Activated B cell treated with CpG ODN at 0.5 μM for 24 hours (primary cell): Measurements from ENCODE around the gene FPGT. TPM values are rescaled to one million over a fixed set of nuclear protein-coding genes. Genes with fewer than 3 reads are reported as not detected.

Experiments
- ATAC-seq: fragments of 200-7000 bp; cut with Tn5 transposase; one replicate; pipeline ENCODE4 v1.10.0; 2021; ENCODE audit warnings: low read depth, mild to moderate bottlenecking, moderate library complexity
- CTCF ChIA-PET: fragments of 350-600 bp; sonication (Branson Sonifier 250); formaldehyde crosslinking; loops from one replicate; lab custom pipeline; 2021; ENCODE audit warnings: antibody characterized with exemption; lab: Charles Lee
- POLR2A ChIA-PET: fragments of 350-600 bp; sonication (Branson Sonifier 250); formaldehyde crosslinking; loops from one replicate; lab custom pipeline; 2021; ENCODE audit warnings: antibody characterized with exemption; lab: Charles Lee
- DNase-seq: peaks from one replicate; pipeline ENCODE4 v3.0.0; 2022
- H3K27ac Mint-ChIP-seq: one replicate; pipeline ENCODE4 v1.8.0; 2020; ENCODE audit warnings: mixed read lengths
- H3K27me3 Mint-ChIP-seq: one replicate; pipeline ENCODE4 v1.8.0; 2021; ENCODE audit warnings: mixed read lengths
- H3K36me3 Mint-ChIP-seq: one replicate; pipeline ENCODE4 v1.8.0; 2021; ENCODE audit warnings: low read depth, mixed read lengths
- H3K4me1 Mint-ChIP-seq: one replicate; pipeline ENCODE4 v1.8.0; 2021; ENCODE audit warnings: mixed read lengths
- H3K4me3 Mint-ChIP-seq: one replicate; pipeline ENCODE4 v1.8.0; 2020; ENCODE audit warnings: mild to moderate bottlenecking, mixed read lengths
- H3K9me3 Mint-ChIP-seq: one replicate; pipeline ENCODE4 v1.8.0; 2020; ENCODE audit warnings: mixed read lengths
- intact Hi-C: fragments of 100-400 bp; cut with micrococcal nuclease; formaldehyde crosslinking; loops from one replicate; pipeline ENCODE4 v1.15.1; 2024
- total RNA-seq: library from RNA; stranded (reverse); gene quantifications from 2 replicates; pipeline ENCODE4 v1.2.3, GENCODE V29; 2022
- TF ChIP-seq, protein P1 (sequence below): fragments of 200-600 bp; IDR thresholded peaks from one replicate; pipeline ENCODE4 v1.8.0; 2022; ENCODE audit warnings: antibody characterized with exemption, mild to moderate bottlenecking

FPGT gene
- total RNA-seq, 1 donor from 2014 or later: 10.1 TPM

DNA sequence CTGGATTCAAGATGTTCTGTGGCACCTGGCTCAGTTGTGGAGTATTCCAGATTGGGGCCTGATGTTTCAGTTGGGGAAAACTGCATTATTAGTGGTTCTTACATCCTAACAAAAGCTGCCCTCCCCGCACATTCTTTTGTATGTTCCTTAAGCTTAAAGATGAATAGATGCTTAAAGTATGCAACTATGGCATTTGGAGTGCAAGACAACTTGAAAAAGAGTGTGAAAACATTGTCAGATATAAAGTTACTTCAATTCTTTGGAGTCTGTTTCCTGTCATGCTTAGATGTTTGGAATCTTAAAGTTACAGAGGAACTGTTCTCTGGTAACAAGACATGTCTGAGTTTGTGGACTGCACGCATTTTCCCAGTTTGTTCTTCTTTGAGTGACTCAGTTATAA lies 7.2 kb downstream of the FPGT start:
- DNase-seq: no peak
- ATAC-seq: no peak
- Mint-ChIP-seq H3K36me3 (peaks cover 34% of the 10 kb centered on the region), H3K27me3 (no peaks in the 10 kb centered on the region), H3K4me3 (no peak overlapping the region), H3K9me3 (no peaks in the 10 kb centered on the region), H3K4me1 (no peaks in the 10 kb centered on the region), H3K27ac (no peak overlapping the region)
- CTCF ChIA-PET: no interaction called here
- TF ChIP-seq, protein P1, sequence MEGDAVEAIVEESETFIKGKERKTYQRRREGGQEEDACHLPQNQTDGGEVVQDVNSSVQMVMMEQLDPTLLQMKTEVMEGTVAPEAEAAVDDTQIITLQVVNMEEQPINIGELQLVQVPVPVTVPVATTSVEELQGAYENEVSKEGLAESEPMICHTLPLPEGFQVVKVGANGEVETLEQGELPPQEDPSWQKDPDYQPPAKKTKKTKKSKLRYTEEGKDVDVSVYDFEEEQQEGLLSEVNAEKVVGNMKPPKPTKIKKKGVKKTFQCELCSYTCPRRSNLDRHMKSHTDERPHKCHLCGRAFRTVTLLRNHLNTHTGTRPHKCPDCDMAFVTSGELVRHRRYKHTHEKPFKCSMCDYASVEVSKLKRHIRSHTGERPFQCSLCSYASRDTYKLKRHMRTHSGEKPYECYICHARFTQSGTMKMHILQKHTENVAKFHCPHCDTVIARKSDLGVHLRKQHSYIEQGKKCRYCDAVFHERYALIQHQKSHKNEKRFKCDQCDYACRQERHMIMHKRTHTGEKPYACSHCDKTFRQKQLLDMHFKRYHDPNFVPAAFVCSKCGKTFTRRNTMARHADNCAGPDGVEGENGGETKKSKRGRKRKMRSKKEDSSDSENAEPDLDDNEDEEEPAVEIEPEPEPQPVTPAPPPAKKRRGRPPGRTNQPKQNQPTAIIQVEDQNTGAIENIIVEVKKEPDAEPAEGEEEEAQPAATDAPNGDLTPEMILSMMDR: no peak
- POLR2A ChIA-PET: no interaction called here
- intact Hi-C loops: no loop called here

DNA sequence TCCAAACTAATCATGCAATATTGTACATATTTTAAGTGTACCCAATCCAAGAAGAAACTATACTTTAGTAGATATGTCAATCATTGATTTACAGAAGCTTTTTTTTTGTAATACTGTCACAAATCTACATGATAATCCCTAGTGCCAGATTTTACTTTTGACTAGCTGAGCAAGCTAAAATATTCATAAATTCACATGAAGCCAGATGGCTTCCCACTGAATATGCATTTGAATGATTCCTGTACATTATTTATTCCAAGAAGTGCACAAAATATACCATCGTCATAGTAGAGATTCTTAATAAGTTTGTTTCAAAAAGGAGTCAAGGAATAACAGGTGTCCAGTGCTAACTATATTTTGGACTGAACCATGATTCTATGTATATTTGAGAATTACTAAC lies 17.2 kb downstream of the FPGT start:
- intact Hi-C loops: no loop called here
- ChIA-PET CTCF (no interaction called here), POLR2A (no interaction called here)
- TF ChIP-seq, protein P1: no peak
- Mint-ChIP-seq H3K27me3 (no peaks in the 10 kb centered on the region), H3K4me1 (no peaks in the 10 kb centered on the region), H3K4me3 (no peak overlapping the region), H3K9me3 (no peaks in the 10 kb centered on the region), H3K27ac (no peak overlapping the region), H3K36me3 (no peaks in the 10 kb centered on the region)
- DNase-seq (no peak), ATAC-seq (no peak)

DNA sequence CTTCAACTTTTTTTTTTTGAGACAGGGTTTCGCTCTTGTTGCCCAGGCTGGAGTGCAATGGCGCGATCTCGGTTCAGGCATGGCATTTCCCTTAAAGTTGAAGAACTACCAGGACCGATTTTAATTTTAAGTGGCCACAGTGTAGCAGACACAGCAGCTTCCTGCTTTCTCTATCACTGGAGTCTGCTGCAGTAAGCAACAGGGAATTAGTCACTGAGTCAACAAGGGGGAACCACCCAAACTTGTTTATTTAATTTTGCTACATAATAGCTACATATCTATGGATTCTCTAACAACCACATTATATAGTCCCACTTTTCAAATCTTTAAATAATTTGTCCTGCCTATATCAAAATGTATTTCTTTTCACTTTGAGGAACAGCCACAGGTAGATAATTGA lies 24.7 kb downstream of the FPGT start:
- Mint-ChIP-seq H3K4me3 (no peak overlapping the region), H3K9me3 (peaks cover 21% of the 10 kb centered on the region), H3K36me3 (no peaks in the 10 kb centered on the region), H3K27ac (no peak overlapping the region), H3K27me3 (no peaks in the 10 kb centered on the region), H3K4me1 (no peaks in the 10 kb centered on the region)
- CTCF ChIA-PET: no interaction called here
- DNase-seq (no peak), ATAC-seq (no peak)
- TF ChIP-seq, protein P1: no peak
- intact Hi-C loops: no loop called here
- POLR2A ChIA-PET: no interaction called here

DNA sequence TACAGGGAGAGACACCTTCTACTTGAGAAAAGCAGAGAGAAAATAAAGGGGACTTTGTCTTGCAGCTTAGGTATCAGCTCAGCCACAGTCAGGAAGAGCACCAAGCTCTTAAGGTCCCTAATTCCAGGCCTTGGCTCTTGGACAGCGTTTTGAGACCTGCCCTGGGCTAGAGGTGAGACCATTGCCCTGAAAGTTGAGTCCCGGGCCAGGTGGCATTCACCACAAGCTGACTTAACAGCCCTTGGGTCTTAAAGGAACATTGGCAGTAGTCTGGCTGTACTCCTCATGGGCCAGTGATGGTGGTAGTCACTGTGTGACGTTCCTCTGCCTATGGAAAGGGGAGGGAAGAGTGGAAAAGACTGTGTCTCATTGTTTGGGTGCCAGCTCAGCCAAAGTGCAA lies 25.4 kb downstream of the FPGT start:
- POLR2A ChIA-PET: no interaction called here
- no peak overlapping the region for H3K27ac Mint-ChIP-seq
- peaks cover 23% of the 10 kb centered on the region for H3K9me3 Mint-ChIP-seq
- ATAC-seq (no peak), DNase-seq (no peak)
- no peaks in the 10 kb centered on the region for H3K4me1 Mint-ChIP-seq
- H3K36me3 Mint-ChIP-seq: no peaks in the 10 kb centered on the region
- CTCF ChIA-PET: no interaction called here
- intact Hi-C loops: no loop called here
- no peak overlapping the region for H3K4me3 Mint-ChIP-seq
- TF ChIP-seq, protein P1: no peak
- no peaks in the 10 kb centered on the region for H3K27me3 Mint-ChIP-seq

DNA sequence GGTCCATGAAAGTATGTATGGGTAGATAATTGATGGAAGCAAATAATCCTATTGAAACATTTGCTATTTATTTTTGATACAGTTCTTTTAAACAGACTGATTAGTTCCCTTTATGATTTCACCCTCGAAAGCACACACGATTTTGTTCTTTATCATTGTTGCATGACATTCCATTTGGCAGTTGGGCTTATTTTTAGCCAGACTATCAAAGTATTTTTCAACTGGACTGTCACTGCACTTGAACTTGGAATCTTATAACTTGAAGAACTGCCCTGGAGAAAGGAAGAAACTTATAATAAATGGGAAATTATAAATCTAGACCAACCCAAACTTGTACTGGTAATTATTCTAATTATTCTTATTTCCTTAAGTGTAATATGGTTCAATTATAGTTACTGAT lies 37.1 kb downstream of the FPGT start, which contains the start of gene TNNI3K:
Gene TNNI3K, plus strand, starts transcription at position 235 of the 400 bp plus-strand sequence. Its CDS starts 65 bp downstream, at position 300.
- TF ChIP-seq, protein P1: no peak
- ATAC-seq (no peak), DNase-seq (no peak)
- Mint-ChIP-seq H3K4me1 (no peaks in the 10 kb centered on the region), H3K36me3 (no peaks in the 10 kb centered on the region), H3K27me3 (no peaks in the 10 kb centered on the region), H3K27ac (no peak within 1 kb of the TSS), H3K4me3 (no peak within 1 kb of the TSS), H3K9me3 (peaks cover 5% of the 10 kb centered on the region)
- CTCF ChIA-PET: no interaction called here
- intact Hi-C loops: no loop called here
- POLR2A ChIA-PET: no interaction called here
